AG08396 (cell line): Measurements from ENCODE around the gene ADCY7.

Source experiments
- DNase-seq: peaks from one replicate; pipeline ENCODE4 v3.0.0; 2012; ENCODE audit warnings: low spot score, mixed read lengths

The ADCY7 gene

GRCh38 chr16:50248845-50249244 lies 17.5 kb upstream of the ADCY7 start:
- no peak for DNase-seq

GRCh38 chr16:50251375-50252081 lies 14.8 kb upstream of the ADCY7 start:
- peak; percentile 83 for DNase-seq

- DNase-seq = no peak
Measured at GRCh38 chr16:50252082-50252611, 14.2 kb upstream of the ADCY7 start.

DNA sequence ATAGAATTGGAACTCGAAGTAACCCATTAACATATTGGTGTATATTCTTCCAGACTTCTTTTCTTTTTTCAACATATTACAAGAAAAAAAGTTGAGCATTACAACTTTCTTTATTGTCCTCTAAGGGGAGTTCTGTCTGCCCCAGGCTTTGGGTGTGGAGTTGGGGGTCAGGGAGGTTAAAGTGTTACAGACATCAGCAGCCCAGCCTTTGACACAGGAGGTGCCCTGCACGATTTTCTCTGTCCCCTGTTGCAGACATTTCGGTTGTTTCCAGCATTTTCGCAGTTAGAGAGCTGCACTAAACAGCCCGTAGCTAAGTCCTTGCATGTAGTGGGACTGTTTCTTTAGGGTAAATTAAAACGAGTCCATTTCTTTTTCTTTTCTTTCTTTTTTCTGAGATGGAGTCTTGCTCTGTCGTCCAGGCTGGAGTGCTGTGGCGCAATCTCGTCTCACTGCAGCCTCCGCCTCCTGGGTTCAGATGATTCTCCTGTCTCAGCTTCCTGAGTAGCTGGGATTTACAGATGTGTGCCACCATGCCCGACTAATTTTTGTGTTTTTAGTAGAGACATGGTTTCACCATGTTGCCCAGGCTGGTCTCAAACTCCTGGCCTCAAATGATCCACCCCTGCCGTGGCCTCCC lies 13.4 kb upstream of the ADCY7 start:
- no peak for DNase-seq

- no peak for DNase-seq
Measured at GRCh38 chr16:50253514-50253910, 12.8 kb upstream of the ADCY7 start.

DNA sequence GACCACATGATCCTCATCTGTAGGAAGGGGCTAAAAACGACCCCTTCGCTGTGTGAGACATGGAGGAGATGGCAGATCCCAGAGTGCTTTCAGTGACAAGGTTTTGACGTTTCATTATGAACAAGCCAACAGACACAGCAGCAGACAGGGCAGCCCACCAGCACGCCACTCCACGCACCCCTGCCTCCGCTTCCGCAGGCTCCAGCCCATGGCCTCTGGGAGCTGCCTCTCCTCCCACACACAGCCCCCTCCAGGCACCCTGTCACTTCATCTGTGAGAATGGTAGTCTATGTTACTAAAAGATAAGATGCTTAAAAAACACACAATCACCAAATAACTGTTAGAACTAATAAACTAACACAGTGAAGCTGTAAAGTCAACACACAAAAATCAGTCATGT lies 12.3 kb upstream of the ADCY7 start:
- DNase-seq = no peak

- DNase-seq = no peak
Measured at GRCh38 chr16:50255538-50255937, 10.8 kb upstream of the ADCY7 start.

GRCh38 chr16:50256604-50257003 lies 9.7 kb upstream of the ADCY7 start:
- DNase-seq = no peak

DNA sequence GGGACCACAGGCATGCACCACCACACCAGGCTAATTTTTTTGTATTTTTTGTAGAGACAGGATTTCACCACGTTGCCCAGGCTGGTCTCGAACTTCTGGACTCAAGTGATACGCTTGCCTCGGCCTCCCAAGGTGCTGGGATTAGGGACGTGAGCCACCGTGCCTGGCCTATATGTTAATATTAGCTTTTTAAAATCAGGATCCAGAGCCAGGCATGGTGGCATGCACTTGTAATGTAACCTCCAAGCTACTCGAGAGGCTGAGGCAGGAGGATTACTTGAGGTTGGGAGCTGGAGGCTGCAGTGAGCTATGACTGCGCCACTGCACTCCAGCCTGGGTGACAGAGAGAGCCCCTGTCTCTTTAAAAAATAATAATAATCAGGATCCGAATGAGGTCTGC lies 8.5 kb upstream of the ADCY7 start:
- DNase-seq = no peak

- no peak for DNase-seq
Measured at GRCh38 chr16:50259334-50260205, 6.8 kb upstream of the ADCY7 start.

DNA sequence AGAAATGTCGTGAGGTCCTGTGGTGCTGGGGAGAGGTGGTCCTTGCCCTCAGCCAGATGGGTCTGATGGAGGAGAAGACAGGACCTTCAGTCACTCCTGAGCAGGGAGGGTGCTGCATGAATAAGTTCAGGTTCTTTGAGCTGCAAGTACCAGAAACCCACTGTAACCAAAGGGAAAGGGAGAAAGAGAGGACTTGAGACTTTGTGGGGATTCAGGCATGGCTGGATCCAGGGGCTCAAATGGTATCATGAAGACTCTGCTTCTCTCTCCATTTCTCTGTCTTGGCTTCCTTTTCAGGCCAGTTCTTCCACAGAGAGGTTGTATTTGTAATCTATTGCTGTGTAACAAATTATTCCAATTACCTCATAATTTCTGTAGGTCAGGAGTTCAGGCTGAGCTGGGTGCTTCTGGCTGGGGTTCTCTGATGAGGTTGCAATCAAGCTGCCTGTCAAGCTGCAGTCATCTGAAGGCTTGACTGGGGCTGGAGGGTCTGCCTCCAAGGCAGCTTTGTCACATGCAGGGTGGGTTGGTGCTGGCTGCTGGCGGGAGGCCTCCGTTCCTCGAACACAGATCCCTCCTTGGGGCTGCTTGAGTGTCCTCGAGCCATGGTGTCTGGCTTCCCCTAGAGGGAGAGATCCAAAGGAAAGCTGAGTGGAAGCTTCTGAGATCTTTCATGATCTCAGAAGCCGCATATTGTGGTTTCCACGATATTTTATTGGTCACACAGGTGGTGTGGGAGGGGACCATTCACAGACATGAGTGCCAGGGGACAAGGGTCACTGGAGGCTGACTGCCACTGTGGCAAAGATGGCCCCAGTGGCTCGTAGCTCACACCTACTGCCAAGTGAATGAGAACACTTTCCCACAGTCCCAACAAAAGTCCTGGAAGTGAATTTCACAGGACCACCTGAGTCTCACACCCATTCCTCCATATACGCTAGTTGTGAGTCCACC lies 5.9 kb upstream of the ADCY7 start:
- no peak for DNase-seq

DNA sequence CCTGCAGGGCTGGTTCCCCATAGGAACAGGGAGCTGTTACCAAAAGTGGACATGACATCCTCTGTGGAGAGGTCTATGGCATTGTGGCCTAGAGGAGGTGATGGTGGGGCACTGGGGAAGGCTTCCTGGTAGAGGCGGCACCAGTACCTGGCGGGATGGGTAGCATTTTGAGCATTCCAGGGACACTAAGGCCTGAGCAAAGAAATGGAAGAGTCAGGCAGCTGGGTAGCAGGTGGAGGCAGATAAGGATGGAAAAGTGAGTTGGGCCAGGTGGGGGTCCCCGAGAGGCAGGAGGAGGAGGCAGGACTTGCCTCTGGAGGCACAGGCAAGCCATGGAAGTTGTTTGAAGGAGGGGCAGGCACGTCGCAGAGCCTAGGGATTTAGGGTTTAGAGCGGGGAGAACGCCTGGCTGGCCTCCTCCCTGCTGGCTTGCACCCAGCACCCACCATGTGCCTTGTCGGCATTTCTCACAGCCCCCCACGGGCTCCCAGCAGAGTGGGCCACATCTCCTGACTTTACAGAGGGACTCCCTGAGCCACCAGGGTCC lies 5.1 kb upstream of the ADCY7 start:
- DNase-seq = no peak

DNA sequence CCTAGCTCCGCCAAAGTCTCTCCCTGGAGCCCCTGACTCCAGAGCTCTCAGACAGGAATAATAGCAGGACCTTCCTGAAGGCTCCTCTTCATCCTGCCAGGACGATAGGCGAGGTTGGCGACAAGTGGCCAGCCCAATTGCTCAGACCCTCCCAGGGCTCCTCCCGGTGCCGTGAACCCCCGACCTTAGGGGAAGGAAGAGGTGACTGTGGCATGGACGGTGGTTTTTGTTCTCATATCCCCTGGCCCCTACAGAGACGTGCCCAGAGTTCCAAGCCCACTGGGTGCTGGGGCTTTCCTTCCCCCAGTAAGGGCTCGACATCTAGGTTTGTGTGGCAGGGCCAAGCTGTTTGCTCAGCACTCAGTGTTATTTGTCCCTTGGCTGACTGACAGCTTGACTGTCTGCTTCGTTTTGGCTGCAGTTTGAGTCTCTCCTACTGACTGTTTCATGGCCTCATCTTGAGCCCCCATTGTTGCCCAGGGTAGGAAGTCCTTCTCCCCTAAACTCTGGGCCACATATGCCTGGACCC lies 4.6 kb upstream of the ADCY7 start:
- no peak for DNase-seq

- no peak for DNase-seq
Measured at GRCh38 chr16:50263060-50263909, 3.1 kb upstream of the ADCY7 start.

GRCh38 chr16:50263940-50264929 lies 2.1 kb upstream of the ADCY7 start:
- DNase-seq = no peak

- no peak for DNase-seq
Measured at GRCh38 chr16:50265260-50265659, 1.1 kb upstream of the ADCY7 start.

DNA sequence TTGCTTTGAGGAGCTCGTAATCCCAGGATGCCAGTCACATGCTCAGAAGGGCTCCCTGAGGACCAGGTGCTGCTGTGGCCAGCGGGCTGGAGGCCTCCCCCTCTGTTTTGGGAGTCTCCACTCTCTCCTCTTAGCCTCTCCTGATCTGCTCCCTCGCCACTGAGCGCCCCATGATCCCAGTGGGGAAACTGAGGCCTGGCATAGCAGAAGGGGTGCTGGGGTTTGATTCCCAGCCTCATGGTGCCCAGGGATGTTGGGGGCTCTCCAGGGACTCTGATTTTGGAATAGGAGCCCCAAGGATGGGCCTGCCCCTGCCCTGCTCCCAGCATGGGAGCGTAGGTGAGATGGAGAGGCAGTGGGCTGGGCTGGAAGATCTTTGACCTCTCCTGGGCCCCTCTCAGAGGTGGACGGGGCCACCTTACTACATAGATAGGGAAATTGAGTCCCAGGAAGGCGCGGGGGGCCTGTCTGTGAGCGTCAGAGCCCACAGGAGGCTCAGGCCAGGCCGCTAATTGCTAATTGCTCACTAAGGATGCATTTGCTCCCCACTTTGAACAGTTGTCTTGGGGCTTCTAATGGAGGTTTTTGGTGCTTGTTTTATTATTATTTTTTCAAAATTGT lies 525 bp upstream of the ADCY7 start:
- DNase-seq = no peak

DNA sequence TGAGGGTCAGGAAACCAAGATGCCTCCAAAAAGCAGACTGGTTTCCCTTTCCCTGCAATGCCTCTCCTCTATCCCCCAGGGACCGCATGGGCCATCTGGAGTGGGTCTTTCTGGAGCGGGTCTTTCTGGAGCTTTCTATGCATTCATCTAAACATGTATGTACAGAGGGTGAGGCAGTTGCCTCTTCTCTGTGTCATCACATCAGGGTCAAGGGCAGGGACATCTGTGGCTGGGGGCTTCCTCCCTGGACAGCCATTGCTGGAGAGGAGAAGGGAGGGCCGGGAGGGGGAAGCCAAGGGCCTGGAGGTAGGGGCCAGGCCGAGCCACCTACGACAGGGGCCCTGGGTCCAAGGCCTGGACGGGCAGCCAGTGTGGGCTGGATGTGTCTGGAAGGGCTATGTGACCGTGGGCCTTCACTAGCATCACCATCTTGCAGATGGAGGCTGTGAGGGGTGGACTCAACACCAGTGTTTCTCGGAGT lies 840 bp downstream of the ADCY7 start:
- DNase-seq = no peak
